ENCODE measurements around the gene RAPGEF4. TPM values are rescaled to one million over a fixed set of nuclear protein-coding genes. Genes with fewer than 3 reads are reported as not detected.

Gene RAPGEF4
- total RNA-seq, 1 experiment from 2014 or later: 0.59 TPM

DNA sequence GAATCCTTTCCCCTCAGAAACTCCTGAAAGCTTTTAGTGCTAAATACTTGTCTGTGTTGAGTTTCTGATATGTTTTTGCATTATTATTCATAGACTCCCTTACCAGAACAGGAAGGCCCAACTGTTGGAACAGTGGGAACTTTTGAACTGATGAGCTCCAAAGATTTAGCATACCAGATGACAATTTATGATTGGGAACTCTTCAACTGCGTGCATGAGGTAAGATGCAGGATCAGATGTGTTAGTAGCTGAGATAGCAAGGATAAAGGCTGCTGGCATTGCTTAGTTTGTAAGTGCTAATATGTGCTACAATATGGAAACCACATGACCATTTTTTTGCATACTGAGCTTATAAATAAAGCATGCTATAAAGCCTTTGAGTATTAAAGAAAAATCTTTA lies 290.8 kb downstream of the RAPGEF4 start:
- Histone ChIP-seq H2AFZ (ENCODE audit: low read depth, low read length, poor library complexity, severe bottlenecking) (peak overlapping the region; percentile 88), H3K27ac (ENCODE audit: low read depth, low read length) (no peak overlapping the region), H3K9ac (ENCODE audit: low read length) (no peak overlapping the region), H3K27me3 (ENCODE audit: insufficient read depth, low read length) (no peaks in the 10 kb centered on the region), H3K4me2 (ENCODE audit: low read length) (no peak overlapping the region), H3K9me2 (ENCODE audit: insufficient read depth) (no peaks in the 10 kb centered on the region), H3K79me2 (ENCODE audit: insufficient read depth, low read length) (no peaks in the 10 kb centered on the region), H3K4me3 (replicated peaks in 1 of 2; ENCODE audit: low read depth in 1 of 2, low read length in 2 of 2) (no peak overlapping the region), H4K20me1 (ENCODE audit: insufficient read depth) (no peaks in the 10 kb centered on the region), H3K4me1 (ENCODE audit: control insufficient read depth in 1 of 2, insufficient read depth in 2 of 2, low read length in 2 of 2) (peaks cover 0 to 4% of the 10 kb centered on the region in 2 experiments; a peak in 2 of 4 replicates), H3K9me3 (ENCODE audit: control insufficient read depth in 1 of 2, insufficient read depth in 1 of 2, low read depth in 1 of 2, low read length in 2 of 2) (no peaks in the 10 kb centered on the region), H3K36me3 (ENCODE audit: control insufficient read depth in 1 of 2, insufficient read depth in 2 of 2, low read length in 2 of 2) (no peaks in the 10 kb centered on the region)
- DNase-seq (ENCODE audit: low read depth, low spot score) (no peak), ATAC-seq (no peak)
- ChIA-PET CTCF (interaction anchor here (0.9 to 6.5 kb wide), 16 partner anchors 9 to 542 kb away, joined by 3 to 108 read pairs (median 4); no protein-coding TSS in a partner anchor), POLR2A (no interaction called here), RAD21 (ENCODE audit: low non-redundant PET in 1 of 2, low total read pairs in 2 of 2, uncharacterized antibody in 2 of 2, unreplicated experiment in 2 of 2) (interaction anchor here (1.9 to 2.6 kb wide), 2 partner anchors 184 kb away, joined by 9 to 10 read pairs; no protein-coding TSS in a partner anchor)
- intact Hi-C loops (cut with micrococcal nuclease): loop anchor here (5.0 to 10.0 kb wide), 2 partner anchors 328 to 421 kb away; partner anchors contain the start of gene CDCA7
- no peak for TF ChIP-seq ELF1 (IDR thresholded peaks at IDR 0.05; ENCODE audit: borderline replicate concordance, low read depth)
- TF ChIP-seq RAD21 (IDR thresholded peaks at IDR 0.05; ENCODE audit: low read depth): no peak
- no peak for TF ChIP-seq SRF (IDR thresholded peaks at IDR 0.05; ENCODE audit: low read depth)
- TF ChIP-seq FOSL1 (IDR thresholded peaks at IDR 0.05; ENCODE audit: low read depth): no peak
- TF ChIP-seq EZH2 (IDR thresholded peaks at IDR 0.05): no peak
- TF ChIP-seq YY1 (IDR thresholded peaks at IDR 0.05; ENCODE audit: extremely low read depth, insufficient replicate concordance, low read depth, low read length): no peak
- TF ChIP-seq ATF3 (IDR thresholded peaks at IDR 0.05): no peak
- TF ChIP-seq, protein P1, sequence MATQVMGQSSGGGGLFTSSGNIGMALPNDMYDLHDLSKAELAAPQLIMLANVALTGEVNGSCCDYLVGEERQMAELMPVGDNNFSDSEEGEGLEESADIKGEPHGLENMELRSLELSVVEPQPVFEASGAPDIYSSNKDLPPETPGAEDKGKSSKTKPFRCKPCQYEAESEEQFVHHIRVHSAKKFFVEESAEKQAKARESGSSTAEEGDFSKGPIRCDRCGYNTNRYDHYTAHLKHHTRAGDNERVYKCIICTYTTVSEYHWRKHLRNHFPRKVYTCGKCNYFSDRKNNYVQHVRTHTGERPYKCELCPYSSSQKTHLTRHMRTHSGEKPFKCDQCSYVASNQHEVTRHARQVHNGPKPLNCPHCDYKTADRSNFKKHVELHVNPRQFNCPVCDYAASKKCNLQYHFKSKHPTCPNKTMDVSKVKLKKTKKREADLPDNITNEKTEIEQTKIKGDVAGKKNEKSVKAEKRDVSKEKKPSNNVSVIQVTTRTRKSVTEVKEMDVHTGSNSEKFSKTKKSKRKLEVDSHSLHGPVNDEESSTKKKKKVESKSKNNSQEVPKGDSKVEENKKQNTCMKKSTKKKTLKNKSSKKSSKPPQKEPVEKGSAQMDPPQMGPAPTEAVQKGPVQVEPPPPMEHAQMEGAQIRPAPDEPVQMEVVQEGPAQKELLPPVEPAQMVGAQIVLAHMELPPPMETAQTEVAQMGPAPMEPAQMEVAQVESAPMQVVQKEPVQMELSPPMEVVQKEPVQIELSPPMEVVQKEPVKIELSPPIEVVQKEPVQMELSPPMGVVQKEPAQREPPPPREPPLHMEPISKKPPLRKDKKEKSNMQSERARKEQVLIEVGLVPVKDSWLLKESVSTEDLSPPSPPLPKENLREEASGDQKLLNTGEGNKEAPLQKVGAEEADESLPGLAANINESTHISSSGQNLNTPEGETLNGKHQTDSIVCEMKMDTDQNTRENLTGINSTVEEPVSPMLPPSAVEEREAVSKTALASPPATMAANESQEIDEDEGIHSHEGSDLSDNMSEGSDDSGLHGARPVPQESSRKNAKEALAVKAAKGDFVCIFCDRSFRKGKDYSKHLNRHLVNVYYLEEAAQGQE (IDR thresholded peaks at IDR 0.05; ENCODE audit: low read depth): no peak
- BruUV-seq (replicated peaks): no TSS peak
